HG02642 (cell line): ENCODE results near the gene ERC2.

Experiments
- ATAC-seq: cut with Tn5 transposase; IDR thresholded peaks from one replicate; pipeline ENCODE4 v1.9.1; 2021; ENCODE audit warnings: mild to moderate bottlenecking; ENCODE audit not compliant: unreplicated experiment, poor library complexity

The ERC2 gene

GRCh38 chr3:55819005-55819404 is 649.3 kb downstream of the ERC2 start:
- ATAC-seq: no peak

- no peak for ATAC-seq
Measured at GRCh38 chr3:55818485-55818884, 649.8 kb downstream of the ERC2 start.

GRCh38 chr3:55816794-55817576 is 651.3 kb downstream of the ERC2 start:
- ATAC-seq: no peak

DNA sequence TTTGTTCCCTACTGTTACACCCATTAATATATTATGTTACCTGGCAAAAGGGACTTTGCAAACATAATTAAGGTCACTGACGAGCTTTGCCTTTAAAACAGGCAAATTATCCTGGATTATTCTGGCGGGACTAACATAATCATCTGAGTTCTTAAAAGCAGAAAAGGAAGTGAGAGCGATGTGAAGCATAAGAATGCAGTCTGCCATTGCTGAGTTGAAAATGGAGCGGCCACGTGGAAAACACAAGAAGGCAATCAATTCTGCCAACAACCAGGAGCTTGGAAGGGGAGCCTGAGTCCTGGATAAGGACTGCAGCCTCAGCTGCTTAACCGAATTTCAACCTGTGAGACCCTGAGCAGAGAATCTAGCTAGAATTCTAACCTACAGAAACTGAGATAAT is 653.0 kb downstream of the ERC2 start:
- ATAC-seq: no peak

DNA sequence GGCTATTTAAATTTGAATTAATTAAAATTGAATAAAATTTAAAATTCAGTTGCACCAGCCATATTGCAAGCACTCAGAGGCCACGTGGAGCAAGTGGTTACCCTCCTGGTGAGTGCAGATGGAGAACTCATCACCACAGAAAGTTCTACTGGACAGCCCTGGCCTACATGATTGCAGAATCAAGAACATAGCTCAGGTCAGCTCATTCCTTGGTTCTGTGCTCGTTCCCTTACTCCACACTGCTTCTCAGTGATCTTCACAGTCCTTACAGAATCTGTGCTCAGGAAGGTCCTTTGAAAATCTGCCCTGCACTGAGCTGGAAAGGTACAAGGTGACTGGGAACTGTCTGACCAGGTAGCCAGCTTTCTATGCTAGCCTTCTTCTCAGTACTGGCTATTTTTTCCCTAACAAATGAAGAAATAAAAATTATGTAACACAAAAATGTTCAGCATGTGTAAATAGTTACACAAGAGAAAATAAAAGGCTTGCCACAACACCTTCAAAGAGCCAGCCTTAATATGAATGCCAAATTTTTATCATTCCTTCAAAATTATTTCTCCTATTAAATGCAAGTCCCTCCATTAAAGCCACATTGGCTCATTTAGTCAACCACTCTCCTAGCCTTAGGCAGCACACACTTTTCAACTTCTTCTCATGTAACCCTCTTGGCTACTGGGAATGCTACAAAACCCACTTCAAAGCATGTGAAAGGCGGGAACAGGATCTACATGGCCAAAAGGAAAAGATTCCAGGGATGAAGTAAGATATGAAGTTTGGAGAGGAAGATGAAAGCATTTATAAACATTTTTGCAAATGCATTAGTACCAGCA is 654.8 kb downstream of the ERC2 start:
- no peak for ATAC-seq

- ATAC-seq: no peak
Measured at GRCh38 chr3:55812394-55813013, 655.8 kb downstream of the ERC2 start.

DNA sequence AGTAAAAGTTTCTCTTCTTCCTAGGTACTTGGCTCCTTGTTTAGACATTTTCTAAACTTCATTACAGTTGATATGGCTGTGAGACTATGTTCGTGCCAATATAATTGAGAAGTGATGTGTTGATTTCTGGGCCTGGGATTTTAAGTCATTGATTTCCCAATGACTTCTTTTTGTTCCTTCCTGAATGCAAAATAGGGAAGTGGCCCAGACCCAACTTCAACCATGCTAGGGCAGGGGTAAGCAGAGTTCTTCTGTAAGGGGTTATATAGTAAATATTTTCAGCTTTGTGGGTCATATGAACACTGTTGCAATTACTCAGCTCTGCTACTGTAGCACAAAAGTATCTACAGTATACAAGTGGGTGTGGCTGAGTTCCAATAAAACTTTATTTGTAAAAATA is 661.1 kb downstream of the ERC2 start:
- ATAC-seq: no peak

- ATAC-seq: no peak
Measured at GRCh38 chr3:55805169-55805568, 663.1 kb downstream of the ERC2 start.

DNA sequence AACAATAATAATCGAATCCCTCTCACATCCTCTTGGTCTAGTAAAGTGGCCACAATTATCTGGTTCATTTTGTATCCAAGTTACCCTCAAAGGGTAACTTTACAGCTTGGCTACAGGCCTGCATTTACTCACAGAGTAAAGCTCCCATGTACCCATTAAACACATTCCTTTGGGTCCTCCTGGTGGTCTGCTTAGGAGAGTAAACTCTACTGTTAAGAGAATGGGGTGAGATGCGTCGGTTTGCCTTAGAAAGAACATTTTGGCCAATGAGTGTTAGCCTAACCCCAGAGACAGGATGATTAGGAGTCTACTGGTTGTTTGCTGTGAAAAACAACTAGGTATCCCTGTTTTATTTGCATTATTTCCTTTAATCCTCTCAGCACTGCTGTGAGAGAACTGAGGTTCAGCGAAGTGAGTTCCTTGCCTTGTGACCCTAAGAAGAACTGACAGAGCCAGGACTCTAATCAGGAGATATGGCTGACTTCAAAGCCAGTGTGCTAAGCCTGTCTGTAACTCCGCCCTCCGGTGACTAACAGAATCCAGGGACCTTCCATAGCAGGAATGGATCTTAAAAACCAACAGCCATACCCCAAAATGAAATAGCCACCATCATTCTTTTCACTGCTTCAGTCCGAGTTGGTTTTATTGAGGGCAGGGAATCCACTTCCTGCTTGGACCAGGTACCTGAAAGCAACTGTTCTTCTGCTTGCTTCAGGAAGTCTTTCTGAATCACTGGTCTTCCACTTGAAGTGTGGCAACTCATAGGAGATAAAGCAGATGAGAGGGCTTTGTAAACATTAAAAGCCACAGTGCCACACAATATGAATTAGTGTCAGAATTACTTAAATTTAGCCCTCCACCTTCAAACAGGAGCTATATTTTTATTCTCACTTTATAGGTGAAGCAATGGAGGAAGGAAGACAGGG is 663.8 kb downstream of the ERC2 start:
- ATAC-seq: no peak

DNA sequence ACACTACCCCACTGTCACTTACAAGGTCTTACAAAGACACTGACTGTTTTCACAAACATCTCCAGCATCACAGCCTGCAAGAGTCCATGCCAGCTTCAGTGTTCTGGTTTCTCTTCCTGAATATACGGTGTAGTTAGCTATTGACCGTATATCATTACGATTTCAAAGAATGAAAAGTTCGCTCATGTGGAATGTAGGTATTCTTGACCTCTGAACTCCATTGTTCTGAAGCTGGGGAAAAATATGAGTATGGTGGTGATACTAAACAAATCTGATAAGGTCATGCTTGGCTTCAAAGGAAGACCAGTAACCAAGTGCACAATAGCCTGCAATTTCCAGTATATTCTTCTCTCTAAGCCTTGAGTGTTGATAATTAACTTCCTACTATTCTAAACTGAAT is 665.5 kb downstream of the ERC2 start:
- ATAC-seq: no peak

DNA sequence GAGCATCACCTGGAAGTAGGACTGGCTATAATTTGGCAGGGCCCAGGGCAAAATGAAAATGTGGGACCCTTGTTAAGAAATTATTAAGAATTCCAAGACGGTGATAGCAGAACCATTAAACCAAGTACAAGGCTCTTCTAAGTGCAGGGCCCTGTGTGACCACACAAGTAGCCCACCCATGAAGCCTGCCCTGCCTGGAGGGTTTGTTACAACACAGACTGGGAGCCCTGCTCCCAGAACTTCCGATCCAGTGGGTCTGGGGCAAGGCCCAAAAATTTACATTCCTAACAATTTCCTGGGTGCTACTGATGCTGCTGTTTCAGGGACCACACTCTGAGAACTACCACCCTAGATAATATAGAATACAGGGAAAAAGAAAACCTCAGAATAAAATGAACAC is 666.6 kb downstream of the ERC2 start:
- ATAC-seq: no peak

- no peak for ATAC-seq
Measured at GRCh38 chr3:55801068-55801467, 667.2 kb downstream of the ERC2 start.

GRCh38 chr3:55797775-55798174 is 670.5 kb downstream of the ERC2 start:
- ATAC-seq: no peak

GRCh38 chr3:55797084-55797483 is 671.2 kb downstream of the ERC2 start:
- no peak for ATAC-seq

DNA sequence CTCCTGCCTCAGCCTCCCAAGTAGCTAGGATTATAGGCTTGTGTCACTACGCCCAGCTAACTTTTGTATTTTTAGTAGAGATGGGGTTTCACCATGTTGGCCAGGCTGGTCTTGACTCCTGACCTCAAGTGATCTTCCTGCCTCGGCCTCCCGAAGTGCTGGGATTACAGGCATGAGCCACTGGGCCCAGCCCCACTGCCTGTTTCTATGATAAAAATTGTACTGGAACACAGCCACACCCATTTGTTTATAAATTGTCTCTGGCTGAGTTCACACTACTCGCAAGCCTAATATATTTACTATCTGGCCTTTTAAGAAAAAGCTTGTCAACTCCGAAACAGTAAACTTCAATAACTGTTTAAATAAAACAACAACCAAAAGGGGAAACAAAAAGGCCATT is 671.7 kb downstream of the ERC2 start:
- no peak for ATAC-seq

GRCh38 chr3:55795746-55796145 is 672.5 kb downstream of the ERC2 start:
- ATAC-seq: no peak

- no peak for ATAC-seq
Measured at GRCh38 chr3:55795296-55795695, 673.0 kb downstream of the ERC2 start.

- ATAC-seq: no peak
Measured at GRCh38 chr3:55792742-55793141, 675.5 kb downstream of the ERC2 start.

- ATAC-seq: no peak
Measured at GRCh38 chr3:55792009-55792408, 676.3 kb downstream of the ERC2 start.
